ENCODE measurements around the gene HNRNPUL2. TPM values are rescaled to one million over a fixed set of nuclear protein-coding genes. Genes with fewer than 3 reads are reported as not detected.

Gene HNRNPUL2
- total and polyA plus RNA-seq, 9 of the 15 experiments (the other 6 are each of a cell fraction or from before 2014, with no cell fraction given): 0.89 to 44.3 (median 15.2) TPM

DNA sequence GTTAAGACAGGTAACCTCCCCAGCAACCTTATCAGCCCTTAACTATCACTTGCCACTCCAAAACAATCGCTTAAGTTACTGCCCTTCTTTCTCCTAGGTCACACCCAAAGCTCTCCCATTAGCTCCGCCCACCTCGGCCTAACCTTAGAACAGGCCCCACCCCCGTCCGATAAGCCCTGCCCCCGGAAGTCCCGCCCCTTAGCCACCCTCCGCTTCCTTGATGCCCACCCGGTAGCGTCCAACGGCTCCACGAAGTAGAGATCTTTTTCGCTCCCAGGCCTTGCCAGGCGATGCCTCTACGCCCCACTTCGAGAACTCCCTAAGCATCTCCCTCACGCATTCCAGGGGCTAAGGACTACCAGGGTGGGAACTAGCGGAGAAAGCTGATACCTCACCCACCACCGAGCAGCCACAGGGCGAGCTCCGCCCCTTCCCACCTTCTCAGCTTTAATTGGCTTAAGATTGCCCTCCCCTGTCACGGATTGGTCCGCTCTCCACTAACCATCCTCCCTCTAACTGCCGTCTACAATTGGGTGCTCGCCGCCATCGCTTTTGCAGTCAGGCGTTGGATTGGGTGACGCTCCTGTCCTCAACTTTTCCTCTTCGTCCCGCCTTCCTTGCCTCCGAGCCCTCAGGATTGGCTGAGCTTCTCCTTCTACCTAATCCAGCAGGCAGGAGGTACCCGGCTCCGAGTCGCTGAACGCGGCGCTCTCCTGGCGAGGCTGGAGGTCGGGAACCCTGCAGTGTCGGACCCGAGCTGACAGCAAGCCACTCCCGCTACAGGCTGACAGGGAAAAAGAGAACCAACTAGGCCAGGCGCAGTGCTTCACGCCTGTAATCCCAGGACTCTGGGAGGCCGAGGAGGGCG lies 26.7 kb upstream of the HNRNPUL2 start, which contains the start of gene ZBTB3 (continued):
- TF ChIP-seq, protein P1, sequence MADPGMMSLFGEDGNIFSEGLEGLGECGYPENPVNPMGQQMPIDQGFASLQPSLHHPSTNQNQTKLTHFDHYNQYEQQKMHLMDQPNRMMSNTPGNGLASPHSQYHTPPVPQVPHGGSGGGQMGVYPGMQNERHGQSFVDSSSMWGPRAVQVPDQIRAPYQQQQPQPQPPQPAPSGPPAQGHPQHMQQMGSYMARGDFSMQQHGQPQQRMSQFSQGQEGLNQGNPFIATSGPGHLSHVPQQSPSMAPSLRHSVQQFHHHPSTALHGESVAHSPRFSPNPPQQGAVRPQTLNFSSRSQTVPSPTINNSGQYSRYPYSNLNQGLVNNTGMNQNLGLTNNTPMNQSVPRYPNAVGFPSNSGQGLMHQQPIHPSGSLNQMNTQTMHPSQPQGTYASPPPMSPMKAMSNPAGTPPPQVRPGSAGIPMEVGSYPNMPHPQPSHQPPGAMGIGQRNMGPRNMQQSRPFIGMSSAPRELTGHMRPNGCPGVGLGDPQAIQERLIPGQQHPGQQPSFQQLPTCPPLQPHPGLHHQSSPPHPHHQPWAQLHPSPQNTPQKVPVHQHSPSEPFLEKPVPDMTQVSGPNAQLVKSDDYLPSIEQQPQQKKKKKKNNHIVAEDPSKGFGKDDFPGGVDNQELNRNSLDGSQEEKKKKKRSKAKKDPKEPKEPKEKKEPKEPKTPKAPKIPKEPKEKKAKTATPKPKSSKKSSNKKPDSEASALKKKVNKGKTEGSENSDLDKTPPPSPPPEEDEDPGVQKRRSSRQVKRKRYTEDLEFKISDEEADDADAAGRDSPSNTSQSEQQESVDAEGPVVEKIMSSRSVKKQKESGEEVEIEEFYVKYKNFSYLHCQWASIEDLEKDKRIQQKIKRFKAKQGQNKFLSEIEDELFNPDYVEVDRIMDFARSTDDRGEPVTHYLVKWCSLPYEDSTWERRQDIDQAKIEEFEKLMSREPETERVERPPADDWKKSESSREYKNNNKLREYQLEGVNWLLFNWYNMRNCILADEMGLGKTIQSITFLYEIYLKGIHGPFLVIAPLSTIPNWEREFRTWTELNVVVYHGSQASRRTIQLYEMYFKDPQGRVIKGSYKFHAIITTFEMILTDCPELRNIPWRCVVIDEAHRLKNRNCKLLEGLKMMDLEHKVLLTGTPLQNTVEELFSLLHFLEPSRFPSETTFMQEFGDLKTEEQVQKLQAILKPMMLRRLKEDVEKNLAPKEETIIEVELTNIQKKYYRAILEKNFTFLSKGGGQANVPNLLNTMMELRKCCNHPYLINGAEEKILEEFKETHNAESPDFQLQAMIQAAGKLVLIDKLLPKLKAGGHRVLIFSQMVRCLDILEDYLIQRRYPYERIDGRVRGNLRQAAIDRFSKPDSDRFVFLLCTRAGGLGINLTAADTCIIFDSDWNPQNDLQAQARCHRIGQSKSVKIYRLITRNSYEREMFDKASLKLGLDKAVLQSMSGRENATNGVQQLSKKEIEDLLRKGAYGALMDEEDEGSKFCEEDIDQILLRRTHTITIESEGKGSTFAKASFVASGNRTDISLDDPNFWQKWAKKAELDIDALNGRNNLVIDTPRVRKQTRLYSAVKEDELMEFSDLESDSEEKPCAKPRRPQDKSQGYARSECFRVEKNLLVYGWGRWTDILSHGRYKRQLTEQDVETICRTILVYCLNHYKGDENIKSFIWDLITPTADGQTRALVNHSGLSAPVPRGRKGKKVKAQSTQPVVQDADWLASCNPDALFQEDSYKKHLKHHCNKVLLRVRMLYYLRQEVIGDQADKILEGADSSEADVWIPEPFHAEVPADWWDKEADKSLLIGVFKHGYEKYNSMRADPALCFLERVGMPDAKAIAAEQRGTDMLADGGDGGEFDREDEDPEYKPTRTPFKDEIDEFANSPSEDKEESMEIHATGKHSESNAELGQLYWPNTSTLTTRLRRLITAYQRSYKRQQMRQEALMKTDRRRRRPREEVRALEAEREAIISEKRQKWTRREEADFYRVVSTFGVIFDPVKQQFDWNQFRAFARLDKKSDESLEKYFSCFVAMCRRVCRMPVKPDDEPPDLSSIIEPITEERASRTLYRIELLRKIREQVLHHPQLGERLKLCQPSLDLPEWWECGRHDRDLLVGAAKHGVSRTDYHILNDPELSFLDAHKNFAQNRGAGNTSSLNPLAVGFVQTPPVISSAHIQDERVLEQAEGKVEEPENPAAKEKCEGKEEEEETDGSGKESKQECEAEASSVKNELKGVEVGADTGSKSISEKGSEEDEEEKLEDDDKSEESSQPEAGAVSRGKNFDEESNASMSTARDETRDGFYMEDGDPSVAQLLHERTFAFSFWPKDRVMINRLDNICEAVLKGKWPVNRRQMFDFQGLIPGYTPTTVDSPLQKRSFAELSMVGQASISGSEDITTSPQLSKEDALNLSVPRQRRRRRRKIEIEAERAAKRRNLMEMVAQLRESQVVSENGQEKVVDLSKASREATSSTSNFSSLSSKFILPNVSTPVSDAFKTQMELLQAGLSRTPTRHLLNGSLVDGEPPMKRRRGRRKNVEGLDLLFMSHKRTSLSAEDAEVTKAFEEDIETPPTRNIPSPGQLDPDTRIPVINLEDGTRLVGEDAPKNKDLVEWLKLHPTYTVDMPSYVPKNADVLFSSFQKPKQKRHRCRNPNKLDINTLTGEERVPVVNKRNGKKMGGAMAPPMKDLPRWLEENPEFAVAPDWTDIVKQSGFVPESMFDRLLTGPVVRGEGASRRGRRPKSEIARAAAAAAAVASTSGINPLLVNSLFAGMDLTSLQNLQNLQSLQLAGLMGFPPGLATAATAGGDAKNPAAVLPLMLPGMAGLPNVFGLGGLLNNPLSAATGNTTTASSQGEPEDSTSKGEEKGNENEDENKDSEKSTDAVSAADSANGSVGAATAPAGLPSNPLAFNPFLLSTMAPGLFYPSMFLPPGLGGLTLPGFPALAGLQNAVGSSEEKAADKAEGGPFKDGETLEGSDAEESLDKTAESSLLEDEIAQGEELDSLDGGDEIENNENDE (IDR thresholded peaks at IDR 0.05; ENCODE audit: low read depth, low read length): no peak
- TF ChIP-seq, protein P2, sequence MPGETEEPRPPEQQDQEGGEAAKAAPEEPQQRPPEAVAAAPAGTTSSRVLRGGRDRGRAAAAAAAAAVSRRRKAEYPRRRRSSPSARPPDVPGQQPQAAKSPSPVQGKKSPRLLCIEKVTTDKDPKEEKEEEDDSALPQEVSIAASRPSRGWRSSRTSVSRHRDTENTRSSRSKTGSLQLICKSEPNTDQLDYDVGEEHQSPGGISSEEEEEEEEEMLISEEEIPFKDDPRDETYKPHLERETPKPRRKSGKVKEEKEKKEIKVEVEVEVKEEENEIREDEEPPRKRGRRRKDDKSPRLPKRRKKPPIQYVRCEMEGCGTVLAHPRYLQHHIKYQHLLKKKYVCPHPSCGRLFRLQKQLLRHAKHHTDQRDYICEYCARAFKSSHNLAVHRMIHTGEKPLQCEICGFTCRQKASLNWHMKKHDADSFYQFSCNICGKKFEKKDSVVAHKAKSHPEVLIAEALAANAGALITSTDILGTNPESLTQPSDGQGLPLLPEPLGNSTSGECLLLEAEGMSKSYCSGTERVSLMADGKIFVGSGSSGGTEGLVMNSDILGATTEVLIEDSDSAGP (CRISPR knock-in tag; IDR thresholded peaks at IDR 0.05): no peak
- no peak for TF ChIP-seq MECOM (CRISPR knock-in tag; IDR thresholded peaks at IDR 0.05)
